GM23338 (cell line): Measurements from ENCODE around the gene OR4E1. TPM values are rescaled to one million over a fixed set of nuclear protein-coding genes. Genes with fewer than 3 reads are reported as not detected.

Experiments
- ATAC-seq: fragments of 200-7000 bp; cut with Tn5 transposase; 3 replicates; pipeline ENCODE4 v1.9.1; 2020
- DNase-seq: peaks from one replicate; pipeline ENCODE4 v3.0.0-alpha.2; 2015; ENCODE audit warnings: low spot score
- H2AFZ ChIP-seq: fragments of 200-600 bp; sonication (generic); 2 replicates; pipeline ENCODE4 v1.8.0; 2016; ENCODE audit warnings: antibody characterized with exemption, mild to moderate bottlenecking, moderate library complexity
- H3F3A ChIP-seq: fragments of 200-600 bp; sonication (generic); replicated peaks from 2 replicates; pipeline ENCODE4 v1.8.0; 2017; ENCODE audit warnings: antibody characterized with exemption, mixed run types, low read depth
- H3K27ac ChIP-seq: fragments of 200-600 bp; sonication (generic); 2 replicates; pipeline ENCODE4 v1.6.1; 2016; ENCODE audit warnings: low read depth
- H3K27me3 ChIP-seq: fragments of 200-600 bp; sonication (generic); 2 replicates; pipeline ENCODE4 v1.8.0; 2016; ENCODE audit warnings: mild to moderate bottlenecking, mixed run types, moderate library complexity; ENCODE audit not compliant: insufficient read depth
- H3K36me3 ChIP-seq: fragments of 200-600 bp; sonication (generic); 2 replicates; pipeline ENCODE4 v1.8.0; 2016; ENCODE audit warnings: mild to moderate bottlenecking; ENCODE audit not compliant: insufficient read depth
- H3K4me1 ChIP-seq: fragments of 200-600 bp; sonication (generic); 2 replicates; pipeline ENCODE4 v1.8.0; 2016; ENCODE audit warnings: mild to moderate bottlenecking, moderate library complexity; ENCODE audit not compliant: insufficient read depth
- H3K4me2 ChIP-seq: fragments of 200-600 bp; sonication (generic); 2 replicates; pipeline ENCODE4 v1.7.1; 2017; ENCODE audit warnings: mixed run types
- H3K4me3 ChIP-seq: fragments of 200-600 bp; sonication (generic); 2 replicates; pipeline ENCODE4 v1.6.1; 2016; ENCODE audit warnings: mixed run types
- H3K79me2 ChIP-seq: fragments of 200-600 bp; sonication (generic); replicated peaks from 2 replicates; pipeline ENCODE4 v1.8.0; 2017; ENCODE audit warnings: mild to moderate bottlenecking; ENCODE audit not compliant: insufficient read depth
- H3K9me2 ChIP-seq: fragments of 200-600 bp; sonication (generic); 2 replicates; pipeline ENCODE4 v1.8.0; 2017; ENCODE audit not compliant: insufficient read depth
- H4K20me1 ChIP-seq: fragments of 200-600 bp; sonication (generic); replicated peaks from 2 replicates; pipeline ENCODE4 v1.8.0; 2017; ENCODE audit warnings: mild to moderate bottlenecking; ENCODE audit not compliant: insufficient read depth
- H3K27ac Mint-ChIP-seq: 2 replicates; pipeline ENCODE4 v1.8.0; 2020; ENCODE audit warnings: inconsistent platforms, mild to moderate bottlenecking, moderate library complexity, mixed read lengths
- H3K27me3 Mint-ChIP-seq: 3 replicates; pipeline ENCODE4 v1.8.0; 2022; ENCODE audit warnings: low read depth, mild to moderate bottlenecking, moderate library complexity, mixed read lengths, inconsistent platforms; ENCODE audit not compliant: insufficient read depth, poor library complexity
- H3K36me3 Mint-ChIP-seq: 3 replicates; pipeline ENCODE4 v1.8.0; 2021; ENCODE audit warnings: low read depth, mild to moderate bottlenecking, inconsistent platforms, moderate library complexity, mixed read lengths
- H3K4me1 Mint-ChIP-seq: 3 replicates; pipeline ENCODE4 v1.8.0; 2020; ENCODE audit warnings: mild to moderate bottlenecking, inconsistent platforms, mixed read lengths
- H3K4me3 Mint-ChIP-seq: 3 replicates; pipeline ENCODE4 v1.8.0; 2021; ENCODE audit warnings: moderate library complexity, mild to moderate bottlenecking, inconsistent platforms, mixed read lengths
- H3K9me3 Mint-ChIP-seq: 3 replicates; pipeline ENCODE4 v1.8.0; 2020; ENCODE audit warnings: moderate library complexity, mild to moderate bottlenecking, inconsistent platforms, mixed read lengths
- CTCF ChIP-seq, 2 experiments: fragments of 200-600 bp in 1 of 2; sonication (generic) in 1 of 2; conservative IDR thresholded peaks; 2 replicates each; pipeline versions ENCODE4 v1.5.1 to v1.6.1; 2016 to 2017; ENCODE audit warnings: antibody characterized with exemption in 2 of 2, low read depth in 2 of 2, mild to moderate bottlenecking in 2 of 2, moderate library complexity in 1 of 2
- EZH2 ChIP-seq: fragments of 200-600 bp; sonication (generic); IDR thresholded peaks from one replicate; pipeline ENCODE4 v1.8.0; 2017; ENCODE audit warnings: antibody characterized with exemption, mild to moderate bottlenecking, low read depth; ENCODE audit not compliant: unreplicated experiment
- EZH2phosphoT487 ChIP-seq: fragments of 200-600 bp; sonication (generic); IDR thresholded peaks from one replicate; pipeline ENCODE4 v1.8.1; 2018; ENCODE audit warnings: antibody characterized with exemption; ENCODE audit not compliant: unreplicated experiment
- NANOG ChIP-seq: IDR thresholded peaks from 2 replicates; pipeline ENCODE4 v1.6.1; 2016; ENCODE audit warnings: antibody characterized with exemption, borderline replicate concordance
- POLR2AphosphoS5 ChIP-seq: IDR thresholded peaks from 2 replicates; pipeline ENCODE4 v1.6.1; 2016; ENCODE audit warnings: antibody characterized with exemption, low read depth
- STAT1 ChIP-seq: IDR thresholded peaks from one replicate; pipeline ENCODE4 v1.6.1; 2016; ENCODE audit warnings: antibody characterized with exemption; ENCODE audit not compliant: unreplicated experiment
- ZNF114 ChIP-seq: fragments of 250-450 bp; sonication (Bioruptor Pico); IDR thresholded peaks from 2 replicates; pipeline ENCODE4 v1.5.0; 2020; ENCODE audit warnings: mild to moderate bottlenecking, moderate library complexity
- ZNF331 ChIP-seq: fragments of 250-450 bp; sonication (Bioruptor Pico); IDR thresholded peaks from 2 replicates; pipeline ENCODE4 v1.5.0; 2020; ENCODE audit warnings: low read depth, mild to moderate bottlenecking, moderate library complexity
- polyA plus RNA-seq: library from polyadenylated mRNA; unstranded; fragments of >200 nt; fragmentation: Nextera tagmentation; extraction: Ambion mirVana; gene quantifications from 2 replicates; pipeline ENCODE4 v1.2.1, GENCODE V29; 2016
- total RNA-seq: library from RNA; depleted of rRNA; stranded (reverse); fragments of >200 nt; shearing (Covaris generic); gene quantifications from 2 replicates; pipeline ENCODE4 v1.2.3, GENCODE V29; 2014
- TF ChIP-seq, protein P1 (sequence below): IDR thresholded peaks from 2 replicates; pipeline ENCODE4 v1.6.1; 2016; ENCODE audit warnings: antibody characterized with exemption
- TF ChIP-seq, protein P2 (sequence below): fragments of 250-450 bp; sonication (Bioruptor Pico); IDR thresholded peaks from 2 replicates; pipeline ENCODE4 v1.5.0; 2020; ENCODE audit warnings: mild to moderate bottlenecking, moderate library complexity

The OR4E1 gene
- total and polyA plus RNA-seq, 2 experiments from 2014 or later = not detected

GRCh38 chr14:21675566-21675965 lies 1.9 kb upstream of the OR4E1 start:
- Mint-ChIP-seq H3K27ac (no peak overlapping the region), H3K27me3 (peaks cover 3% of the 10 kb centered on the region), H3K36me3 (no peaks in the 10 kb centered on the region), H3K9me3 (no peaks in the 10 kb centered on the region), H3K4me1 (no peaks in the 10 kb centered on the region), H3K4me3 (no peak overlapping the region)
- Histone ChIP-seq H3K27ac (no peak overlapping the region), H3K79me2 (no peaks in the 10 kb centered on the region), H3K4me1 (no peaks in the 10 kb centered on the region), H3F3A (no peaks in the 10 kb centered on the region), H3K4me2 (no peak overlapping the region), H3K4me3 (no peak overlapping the region), H3K9me2 (0 out of 2 replicates have a peak, but pooled peaks cover 5% of the 10 kb centered on the region), H3K36me3 (no peaks in the 10 kb centered on the region), H2AFZ (peak overlapping the region; percentile 69), H4K20me1 (no peaks in the 10 kb centered on the region), H3K27me3 (no peaks in the 10 kb centered on the region)
- DNase-seq (no peak), ATAC-seq (no peak)
- TF ChIP-seq EZH2 (no peak), CTCF (conservative IDR thresholded peaks at IDR 0.05; ENCODE audit: low read depth in 2 of 2) (no peak), STAT1 (no peak), NANOG (no peak), ZNF114 (no peak), EZH2phosphoT487 (no peak), ZNF331 (CRISPR knock-in tag) (no peak), POLR2AphosphoS5 (no peak)
- TF ChIP-seq, protein P1, sequence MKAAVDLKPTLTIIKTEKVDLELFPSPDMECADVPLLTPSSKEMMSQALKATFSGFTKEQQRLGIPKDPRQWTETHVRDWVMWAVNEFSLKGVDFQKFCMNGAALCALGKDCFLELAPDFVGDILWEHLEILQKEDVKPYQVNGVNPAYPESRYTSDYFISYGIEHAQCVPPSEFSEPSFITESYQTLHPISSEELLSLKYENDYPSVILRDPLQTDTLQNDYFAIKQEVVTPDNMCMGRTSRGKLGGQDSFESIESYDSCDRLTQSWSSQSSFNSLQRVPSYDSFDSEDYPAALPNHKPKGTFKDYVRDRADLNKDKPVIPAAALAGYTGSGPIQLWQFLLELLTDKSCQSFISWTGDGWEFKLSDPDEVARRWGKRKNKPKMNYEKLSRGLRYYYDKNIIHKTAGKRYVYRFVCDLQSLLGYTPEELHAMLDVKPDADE = no peak
- TF ChIP-seq, protein P2, sequence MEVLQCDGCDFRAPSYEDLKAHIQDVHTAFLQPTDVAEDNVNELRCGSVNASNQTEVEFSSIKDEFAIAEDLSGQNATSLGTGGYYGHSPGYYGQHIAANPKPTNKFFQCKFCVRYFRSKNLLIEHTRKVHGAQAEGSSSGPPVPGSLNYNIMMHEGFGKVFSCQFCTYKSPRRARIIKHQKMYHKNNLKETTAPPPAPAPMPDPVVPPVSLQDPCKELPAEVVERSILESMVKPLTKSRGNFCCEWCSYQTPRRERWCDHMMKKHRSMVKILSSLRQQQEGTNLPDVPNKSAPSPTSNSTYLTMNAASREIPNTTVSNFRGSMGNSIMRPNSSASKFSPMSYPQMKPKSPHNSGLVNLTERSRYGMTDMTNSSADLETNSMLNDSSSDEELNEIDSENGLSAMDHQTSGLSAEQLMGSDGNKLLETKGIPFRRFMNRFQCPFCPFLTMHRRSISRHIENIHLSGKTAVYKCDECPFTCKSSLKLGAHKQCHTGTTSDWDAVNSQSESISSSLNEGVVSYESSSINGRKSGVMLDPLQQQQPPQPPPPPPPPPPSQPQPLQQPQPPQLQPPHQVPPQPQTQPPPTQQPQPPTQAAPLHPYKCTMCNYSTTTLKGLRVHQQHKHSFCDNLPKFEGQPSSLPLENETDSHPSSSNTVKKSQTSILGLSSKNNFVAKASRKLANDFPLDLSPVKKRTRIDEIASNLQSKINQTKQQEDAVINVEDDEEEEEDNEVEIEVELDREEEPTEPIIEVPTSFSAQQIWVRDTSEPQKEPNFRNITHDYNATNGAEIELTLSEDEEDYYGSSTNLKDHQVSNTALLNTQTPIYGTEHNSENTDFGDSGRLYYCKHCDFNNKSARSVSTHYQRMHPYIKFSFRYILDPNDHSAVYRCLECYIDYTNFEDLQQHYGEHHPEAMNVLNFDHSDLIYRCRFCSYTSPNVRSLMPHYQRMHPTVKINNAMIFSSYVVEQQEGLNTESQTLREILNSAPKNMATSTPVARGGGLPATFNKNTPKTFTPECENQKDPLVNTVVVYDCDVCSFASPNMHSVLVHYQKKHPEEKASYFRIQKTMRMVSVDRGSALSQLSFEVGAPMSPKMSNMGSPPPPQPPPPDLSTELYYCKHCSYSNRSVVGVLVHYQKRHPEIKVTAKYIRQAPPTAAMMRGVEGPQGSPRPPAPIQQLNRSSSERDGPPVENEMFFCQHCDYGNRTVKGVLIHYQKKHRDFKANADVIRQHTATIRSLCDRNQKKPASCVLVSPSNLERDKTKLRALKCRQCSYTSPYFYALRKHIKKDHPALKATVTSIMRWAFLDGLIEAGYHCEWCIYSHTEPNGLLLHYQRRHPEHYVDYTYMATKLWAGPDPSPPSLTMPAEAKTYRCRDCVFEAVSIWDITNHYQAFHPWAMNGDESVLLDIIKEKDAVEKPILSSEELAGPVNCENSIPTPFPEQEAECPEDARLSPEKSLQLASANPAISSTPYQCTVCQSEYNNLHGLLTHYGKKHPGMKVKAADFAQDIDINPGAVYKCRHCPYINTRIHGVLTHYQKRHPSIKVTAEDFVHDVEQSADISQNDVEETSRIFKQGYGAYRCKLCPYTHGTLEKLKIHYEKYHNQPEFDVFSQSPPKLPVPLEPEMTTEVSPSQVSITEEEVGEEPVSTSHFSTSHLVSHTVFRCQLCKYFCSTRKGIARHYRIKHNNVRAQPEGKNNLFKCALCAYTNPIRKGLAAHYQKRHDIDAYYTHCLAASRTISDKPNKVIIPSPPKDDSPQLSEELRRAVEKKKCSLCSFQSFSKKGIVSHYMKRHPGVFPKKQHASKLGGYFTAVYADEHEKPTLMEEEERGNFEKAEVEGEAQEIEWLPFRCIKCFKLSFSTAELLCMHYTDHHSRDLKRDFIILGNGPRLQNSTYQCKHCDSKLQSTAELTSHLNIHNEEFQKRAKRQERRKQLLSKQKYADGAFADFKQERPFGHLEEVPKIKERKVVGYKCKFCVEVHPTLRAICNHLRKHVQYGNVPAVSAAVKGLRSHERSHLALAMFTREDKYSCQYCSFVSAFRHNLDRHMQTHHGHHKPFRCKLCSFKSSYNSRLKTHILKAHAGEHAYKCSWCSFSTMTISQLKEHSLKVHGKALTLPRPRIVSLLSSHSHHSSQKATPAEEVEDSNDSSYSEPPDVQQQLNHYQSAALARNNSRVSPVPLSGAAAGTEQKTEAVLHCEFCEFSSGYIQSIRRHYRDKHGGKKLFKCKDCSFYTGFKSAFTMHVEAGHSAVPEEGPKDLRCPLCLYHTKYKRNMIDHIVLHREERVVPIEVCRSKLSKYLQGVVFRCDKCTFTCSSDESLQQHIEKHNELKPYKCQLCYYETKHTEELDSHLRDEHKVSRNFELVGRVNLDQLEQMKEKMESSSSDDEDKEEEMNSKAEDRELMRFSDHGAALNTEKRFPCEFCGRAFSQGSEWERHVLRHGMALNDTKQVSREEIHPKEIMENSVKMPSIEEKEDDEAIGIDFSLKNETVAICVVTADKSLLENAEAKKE (CRISPR knock-in tag) = no peak
